Muscle layer of colon (tissue), 2 donors: ENCODE measurements around the gene MCHR1.

Source experiments
- H3K27ac ChIP-seq: one replicate; pipeline ENCODE4 v1.7.0; 2013; ENCODE audit warnings: low read depth, mild to moderate bottlenecking, low read length, moderate library complexity
- H3K27me3 ChIP-seq, 2 donors: one replicate each; pipeline ENCODE4 v1.7.0; 2013; ENCODE audit warnings: low read length in 2 of 2, mild to moderate bottlenecking in 2 of 2; ENCODE audit not compliant: insufficient read depth in 2 of 2, control insufficient read depth in 1 of 2
- H3K36me3 ChIP-seq: one replicate; pipeline ENCODE4 v1.7.0; 2013; ENCODE audit warnings: mild to moderate bottlenecking, low read length; ENCODE audit not compliant: insufficient read depth
- H3K4me1 ChIP-seq: one replicate; pipeline ENCODE4 v1.7.0; 2013; ENCODE audit warnings: mild to moderate bottlenecking, low read length; ENCODE audit not compliant: insufficient read depth
- H3K4me3 ChIP-seq, 2 donors: one replicate each; pipeline ENCODE4 v1.7.0; 2013; ENCODE audit warnings: low read length in 2 of 2, low read depth in 1 of 2, mild to moderate bottlenecking in 1 of 2, moderate library complexity in 1 of 2
- H3K9ac ChIP-seq: one replicate; pipeline ENCODE4 v1.7.0; 2013; ENCODE audit warnings: low read length
- H3K9me3 ChIP-seq: one replicate; pipeline ENCODE4 v1.7.0; 2013; ENCODE audit warnings: mild to moderate bottlenecking, low read length
- donor health status: abdominal sarcoma.
- donor health status: Adenocarcinoma of cecum.

Gene MCHR1

DNA sequence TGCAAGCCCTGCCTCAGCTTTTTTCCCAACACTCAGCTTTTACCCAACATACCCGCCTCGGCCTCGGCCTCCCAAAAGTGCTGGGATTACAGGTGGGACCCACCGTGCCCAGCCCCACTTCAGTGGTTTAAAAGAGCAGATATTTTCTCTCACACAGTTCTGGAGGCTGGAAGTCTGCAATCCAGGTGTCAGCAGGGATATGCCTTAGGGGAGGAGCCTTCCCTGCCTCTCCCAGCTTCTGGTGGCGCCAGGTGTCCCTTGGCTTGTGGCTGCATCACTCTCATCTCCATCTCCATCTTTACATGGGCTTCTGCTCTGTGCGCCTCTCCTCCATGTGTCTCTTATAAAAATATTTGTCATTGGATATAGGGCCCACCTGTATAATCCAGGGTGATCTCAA is 50.0 kb downstream of the MCHR1 start:
- Histone ChIP-seq H3K4me3 (no peak overlapping the region), H3K9ac (no peak overlapping the region), H3K27ac (no peak overlapping the region), H3K27me3 (no peaks in the 10 kb centered on the region), H3K36me3 (no peaks in the 10 kb centered on the region), H3K9me3 (no peaks in the 10 kb centered on the region), H3K4me1 (peaks cover 3% of the 10 kb centered on the region)
